RPMI7951 (cell line): ENCODE results near the gene MGLL. TPM values are rescaled to one million over a fixed set of nuclear protein-coding genes. Genes with fewer than 3 reads are reported as not detected.

ENCODE experiments used
- DNase-seq: peaks from one replicate; pipeline ENCODE4 v3.0.0-alpha.2; 2012; ENCODE audit warnings: low read depth
- total RNA-seq: library from RNA; depleted of rRNA; stranded (reverse); fragments of >200 nt; shearing (Covaris generic); gene quantifications from 2 replicates; pipeline ENCODE4 v1.2.3, GENCODE V29; 2014

MGLL gene
- total RNA-seq, 1 experiment from 2014 or later = 48.4 TPM

- no peak for DNase-seq
These were observed 99.2 kb downstream of the MGLL start for GRCh38 chr3:127723011-127723567.

GRCh38 chr3:127722091-127722784, 100.1 kb downstream of the MGLL start:
- no peak for DNase-seq

- DNase-seq = no peak
These were observed 101.1 kb downstream of the MGLL start for GRCh38 chr3:127720985-127721935.

- DNase-seq = no peak
These were observed 102.0 kb downstream of the MGLL start for GRCh38 chr3:127720161-127720823.

GRCh38 chr3:127719369-127719768, 102.9 kb downstream of the MGLL start:
- no peak for DNase-seq

- no peak for DNase-seq
These were observed 103.4 kb downstream of the MGLL start for GRCh38 chr3:127718916-127719290.

- DNase-seq = no peak
These were observed 103.9 kb downstream of the MGLL start for GRCh38 chr3:127718245-127718915.

GRCh38 chr3:127717357-127718244, 104.7 kb downstream of the MGLL start:
- DNase-seq = no peak

- no peak for DNase-seq
These were observed 105.9 kb downstream of the MGLL start for GRCh38 chr3:127716384-127716783.

- no peak for DNase-seq
These were observed 106.8 kb downstream of the MGLL start for GRCh38 chr3:127715532-127715931.

GRCh38 chr3:127714866-127715265, 107.4 kb downstream of the MGLL start:
- DNase-seq = no peak

GRCh38 chr3:127714125-127714571, 108.2 kb downstream of the MGLL start:
- no peak for DNase-seq

GRCh38 chr3:127712881-127713771, 109.2 kb downstream of the MGLL start:
- DNase-seq = no peak

- no peak for DNase-seq
These were observed 109.9 kb downstream of the MGLL start for GRCh38 chr3:127712461-127712860.

- no peak for DNase-seq
These were observed 110.4 kb downstream of the MGLL start for GRCh38 chr3:127711896-127712295.

- DNase-seq = no peak
These were observed 111.2 kb downstream of the MGLL start for GRCh38 chr3:127711021-127711695.

- no peak for DNase-seq
These were observed 112.0 kb downstream of the MGLL start for GRCh38 chr3:127710155-127710941.
